Measurements from ENCODE around the gene MUSTN1.

- TF ChIP-seq CTCF (conservative IDR thresholded peaks at IDR 0.05; ENCODE audit: low read length) (no peak), EZH2phosphoT487 (IDR thresholded peaks at IDR 0.05; ENCODE audit: borderline replicate concordance) (no peak)
These were observed 21.0 kb downstream of the MUSTN1 start for GRCh38 chr3:52813810-52814209.
